ENCODE results near the gene TBC1D4. TPM values are rescaled to one million over a fixed set of nuclear protein-coding genes. Genes with fewer than 3 reads are reported as not detected.

The TBC1D4 gene
- polyA plus RNA-seq, 1 donor from 2014 or later: 3.9 TPM

- Histone ChIP-seq H2AFZ (ENCODE audit: low read depth, low read length) (no peak overlapping the region), H3K27ac (ENCODE audit: low read length) (no peak overlapping the region), H3K36me3 (ENCODE audit: insufficient read depth, low read length) (no peaks in the 10 kb centered on the region), H3K27me3 (ENCODE audit: insufficient read depth, low read depth, low read length) (no peaks in the 10 kb centered on the region), H3K4me3 (ENCODE audit: low read length) (no peak overlapping the region), H4K20me1 (ENCODE audit: insufficient read depth) (no peaks in the 10 kb centered on the region), H3K9me3 (ENCODE audit: low read length) (no peaks in the 10 kb centered on the region), H3K79me2 (replicated peaks; ENCODE audit: insufficient read depth, low read length) (no peaks in the 10 kb centered on the region), H3F3A (ENCODE audit: insufficient read depth, low read length, poor library complexity, severe bottlenecking) (no peaks in the 10 kb centered on the region), H3K9me2 (ENCODE audit: insufficient read depth, low read length) (no peaks in the 10 kb centered on the region), H3K9ac (ENCODE audit: low read length) (no peak overlapping the region), H3K4me2 (ENCODE audit: low read length) (no peak overlapping the region)
- TF ChIP-seq EP300 (conservative IDR thresholded peaks at IDR 0.05; ENCODE audit: poor library complexity, severe bottlenecking): no peak
Measured at GRCh38 chr13:75489502-75490263, 7.7 kb upstream of the TBC1D4 start.

- no peaks in the 10 kb centered on the region for H3K27me3 ChIP-seq (ENCODE audit: insufficient read depth, low read depth, low read length)
- no peak overlapping the region for H3K9ac ChIP-seq (ENCODE audit: low read length)
- no peak overlapping the region for H3K27ac ChIP-seq (ENCODE audit: low read length)
- H3K9me2 ChIP-seq (ENCODE audit: insufficient read depth, low read length): no peaks in the 10 kb centered on the region
- no peak overlapping the region for H2AFZ ChIP-seq (ENCODE audit: low read depth, low read length)
- H4K20me1 ChIP-seq (ENCODE audit: insufficient read depth): no peaks in the 10 kb centered on the region
- no peaks in the 10 kb centered on the region for H3F3A ChIP-seq (ENCODE audit: insufficient read depth, low read length, poor library complexity, severe bottlenecking)
- H3K9me3 ChIP-seq (ENCODE audit: low read length): no peaks in the 10 kb centered on the region
- TF ChIP-seq MXI1 (conservative IDR thresholded peaks at IDR 0.05; ENCODE audit: poor library complexity, severe bottlenecking) (no peak), POLR2AphosphoS5 (IDR thresholded peaks at IDR 0.05) (no peak), REST (IDR thresholded peaks at IDR 0.05; ENCODE audit: borderline replicate concordance) (no peak), EP300 (conservative IDR thresholded peaks at IDR 0.05; ENCODE audit: poor library complexity, severe bottlenecking) (no peak), SMC3 (conservative IDR thresholded peaks at IDR 0.05; ENCODE audit: poor library complexity) (no peak), EZH2 (IDR thresholded peaks at IDR 0.05; ENCODE audit: borderline replicate concordance, insufficient read depth, low read length, poor library complexity, severe bottlenecking) (no peak), CTCF (IDR thresholded peaks at IDR 0.05; ENCODE audit: poor library complexity, severe bottlenecking) (no peak), TAF1 (IDR thresholded peaks at IDR 0.05; ENCODE audit: low read depth) (no peak), RAD21 (conservative IDR thresholded peaks at IDR 0.05) (no peak)
- H3K79me2 ChIP-seq (replicated peaks; ENCODE audit: insufficient read depth, low read length): no peaks in the 10 kb centered on the region
- no peaks in the 10 kb centered on the region for H3K36me3 ChIP-seq (ENCODE audit: insufficient read depth, low read length)
- H3K4me2 ChIP-seq (ENCODE audit: low read length): no peak overlapping the region
- no peak overlapping the region for H3K4me3 ChIP-seq (ENCODE audit: low read length)
Measured at GRCh38 chr13:75486146-75487062, 4.4 kb upstream of the TBC1D4 start.
